ENCODE data around the gene CHMP4B. TPM values are rescaled to one million over a fixed set of nuclear protein-coding genes. Genes with fewer than 3 reads are reported as not detected.

The CHMP4B gene
- total RNA-seq, 1 donor from 2014 or later: 101 TPM

Other genes with a start within 250 kb of the CHMP4B start
- not detected for gene C20orf144, start 149.0 kb upstream of the CHMP4B start, total RNA-seq
- gene ACTL10, start 144.4 kb upstream of the CHMP4B start, total RNA-seq: 0.46 TPM
- 77.0 TPM for gene NECAB3, start 136.9 kb upstream of the CHMP4B start, total RNA-seq
- 2.3 TPM for gene E2F1, start 125.0 kb upstream of the CHMP4B start, total RNA-seq
- 8.9 TPM for gene PXMP4, start 91.0 kb upstream of the CHMP4B start, total RNA-seq
- 1.3 TPM for gene ZNF341, start 79.4 kb upstream of the CHMP4B start, total RNA-seq
- gene RALY, start 182.6 kb downstream of the CHMP4B start, total RNA-seq: 110 TPM